ENCODE results near the gene MUC4. TPM values are rescaled to one million over a fixed set of nuclear protein-coding genes. Genes with fewer than 3 reads are reported as not detected.

Gene MUC4
- total and polyA plus RNA-seq, 12 donors, result 0.03 to 0.17 (median 0.09) TPM; not detected in 6

DNA sequence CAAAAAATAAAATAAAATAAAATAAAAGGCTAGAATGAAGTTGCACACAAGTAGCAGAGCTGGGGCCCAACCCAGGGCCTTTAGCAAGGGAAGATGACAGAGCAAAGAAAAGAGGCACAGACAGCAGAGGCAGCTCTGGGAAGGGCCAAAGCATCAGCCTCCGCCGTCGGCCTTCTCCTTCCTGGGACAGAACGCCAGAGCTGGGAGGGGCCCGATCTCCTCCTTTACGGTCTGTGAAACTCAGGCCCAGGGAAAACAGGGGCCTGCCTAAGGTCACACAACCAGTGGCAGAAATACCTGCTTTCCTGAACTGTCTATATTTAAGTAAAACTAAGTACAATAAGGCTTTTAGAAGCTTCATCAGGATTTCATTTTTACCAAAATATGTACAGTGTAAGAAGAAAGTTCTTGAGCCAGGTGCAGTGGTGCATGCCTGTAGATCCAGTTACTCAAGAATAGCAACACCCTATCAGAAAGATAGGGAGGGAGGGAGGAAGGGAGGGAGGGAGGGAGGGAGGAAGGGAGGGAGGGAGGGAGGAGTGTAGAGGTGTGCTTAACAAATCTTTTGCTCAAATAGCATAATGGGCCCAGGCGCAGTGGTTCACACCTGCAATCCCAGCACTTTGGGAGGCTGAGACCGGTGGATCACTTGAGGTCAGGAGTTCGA lies 43.0 kb upstream of the MUC4 start:
- intact Hi-C loops (cut with DNase I), result loop anchor here in 1 of 2 donors (5.0 kb wide), 1 partner anchor 63 kb away; no protein-coding TSS in a partner anchor
- H3K27me3 ChIP-seq, result no peaks in the 10 kb centered on the region
- no peaks in the 10 kb centered on the region for H3K9me3 ChIP-seq (replicated peaks in 1 of 3)
- H3K36me3 ChIP-seq (replicated peaks in 1 of 2), result no peaks in the 10 kb centered on the region
- no peak overlapping the region for H3K27ac ChIP-seq
- TF ChIP-seq CTCF (IDR thresholded peaks at IDR 0.05), result no peak
- TF ChIP-seq POLR2A (IDR thresholded peaks at IDR 0.05), result no peak
- no peak overlapping the region for H3K4me3 ChIP-seq
- DNase-seq, result no peak
- H3K4me1 ChIP-seq (replicated peaks in 1 of 2), result peaks cover 0 to 13% of the 10 kb centered on the region in 2 donors
- 80 to 92% (median 85%) methylated on average over 9 of the region's 9 CpGs for WGBS, 4 donors

- TF ChIP-seq POLR2A (IDR thresholded peaks at IDR 0.05) (no peak), CTCF (IDR thresholded peaks at IDR 0.05) (no peak)
- DNase-seq, result no peak
- no peaks in the 10 kb centered on the region for H3K27me3 ChIP-seq
- no peaks in the 10 kb centered on the region for H3K36me3 ChIP-seq (replicated peaks in 1 of 2)
- intact Hi-C loops (cut with DNase I), result no loop called here
- no peaks in the 10 kb centered on the region for H3K9me3 ChIP-seq (replicated peaks in 1 of 3)
- no peak overlapping the region for H3K4me3 ChIP-seq
- peaks cover 0 to 11% of the 10 kb centered on the region in 2 donors for H3K4me1 ChIP-seq (replicated peaks in 1 of 2)
- no peak overlapping the region for H3K27ac ChIP-seq
- WGBS, 4 donors, result 71 to 86% (median 83%) methylated on average over 14 of the region's 14 CpGs
Observed at GRCh38 chr3:195853996-195854395, 42.3 kb upstream of the MUC4 start.

GRCh38 chr3:195853036-195853435 lies 41.3 kb upstream of the MUC4 start:
- TF ChIP-seq CTCF (IDR thresholded peaks at IDR 0.05) (no peak), POLR2A (IDR thresholded peaks at IDR 0.05) (no peak)
- H3K27me3 ChIP-seq, result no peaks in the 10 kb centered on the region
- H3K9me3 ChIP-seq (replicated peaks in 1 of 3), result no peaks in the 10 kb centered on the region
- intact Hi-C loops (cut with DNase I), result no loop called here
- no peak overlapping the region for H3K4me3 ChIP-seq
- H3K36me3 ChIP-seq (replicated peaks in 1 of 2), result no peaks in the 10 kb centered on the region
- DNase-seq, result no peak
- H3K27ac ChIP-seq, result no peak overlapping the region
- H3K4me1 ChIP-seq (replicated peaks in 1 of 2), result peaks cover 0 to 7% of the 10 kb centered on the region in 2 donors
- 90 to 95% (median 92%) methylated on average over 19 to 20 of the region's 20 CpGs for WGBS, 4 donors

DNA sequence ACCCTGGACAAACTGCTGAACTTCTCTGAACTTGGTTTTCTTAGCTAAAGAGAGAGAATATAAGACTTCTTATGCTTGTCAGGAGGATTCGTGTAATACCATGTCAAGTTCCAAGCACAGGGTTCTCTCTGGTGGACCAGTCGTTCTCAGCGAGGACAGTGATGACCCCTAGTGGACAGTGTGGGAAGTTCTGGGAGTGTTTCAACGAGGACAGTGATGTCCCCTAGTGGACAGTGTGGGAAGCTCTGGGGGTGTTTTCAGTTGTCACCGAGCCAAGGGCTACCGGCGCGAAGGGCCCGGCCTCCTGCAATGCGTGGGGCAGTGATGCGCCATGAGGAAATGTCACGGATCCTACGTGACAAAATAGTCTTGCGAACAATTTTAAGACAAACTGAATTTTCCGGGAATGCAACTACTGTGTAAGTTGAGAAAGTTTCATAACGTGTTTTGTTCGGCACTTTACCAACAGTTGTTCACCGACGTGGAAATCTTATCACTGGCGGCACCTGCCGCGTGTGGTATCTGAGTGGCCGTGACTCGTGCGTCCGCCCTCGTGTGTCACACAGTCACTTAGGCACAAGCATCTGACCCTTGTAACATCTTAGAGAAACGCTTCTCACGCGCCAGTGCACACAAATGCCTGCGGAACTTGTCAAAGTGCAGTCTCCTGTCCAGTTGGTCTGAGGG lies 39.3 kb upstream of the MUC4 start:
- H3K27me3 ChIP-seq, result no peaks in the 10 kb centered on the region
- no peaks in the 10 kb centered on the region for H3K9me3 ChIP-seq (replicated peaks in 1 of 3)
- H3K36me3 ChIP-seq (replicated peaks in 1 of 2), result no peaks in the 10 kb centered on the region
- DNase-seq, result peak; percentile 89 to 98 (median 93)
- H3K4me3 ChIP-seq, result no peak overlapping the region
- intact Hi-C loops (cut with DNase I), result no loop called here
- peak; percentile 100 for TF ChIP-seq CTCF (IDR thresholded peaks at IDR 0.05)
- no peak for TF ChIP-seq POLR2A (IDR thresholded peaks at IDR 0.05)
- peaks cover 4 to 14% of the 10 kb centered on the region in 2 donors for H3K4me1 ChIP-seq (replicated peaks in 1 of 2)
- WGBS, 4 donors, result 20 to 24% (median 22%) methylated on average over 23 to 31 of the region's 31 CpGs
- H3K27ac ChIP-seq, result no peak overlapping the region
